Stimulated activated memory B cell treated with anti-CD40 and anti-IgM and Interleukin-4, amounts not matched to agents 10 μg/mL and 1 μg/mL and 100 μg/mL, for 72 hours (primary cell): ENCODE results near the gene UBE2Z.
"Not testable (repeated sequence)": the region's sequence is repeated elsewhere in the genome, so short reads cannot be mapped to it uniquely, and the experiment has no call there.

ENCODE experiments used
- ATAC-seq: fragments of 150-1000 bp; cut with Tn5 transposase; 2 replicates; pipeline ENCODE4 v1.10.0; 2021
- H3K27ac Mint-ChIP-seq: one replicate; pipeline ENCODE4 v1.8.0; 2022; ENCODE audit warnings: mild to moderate bottlenecking, mixed read lengths
- H3K27me3 Mint-ChIP-seq: one replicate; pipeline ENCODE4 v1.8.0; 2022; ENCODE audit warnings: mixed read lengths
- H3K36me3 Mint-ChIP-seq: one replicate; pipeline ENCODE4 v1.8.0; 2022; ENCODE audit warnings: mixed read lengths
- H3K4me1 Mint-ChIP-seq: one replicate; pipeline ENCODE4 v1.8.0; 2022; ENCODE audit warnings: mixed read lengths
- H3K4me3 Mint-ChIP-seq: one replicate; pipeline ENCODE4 v1.8.0; 2022; ENCODE audit warnings: mild to moderate bottlenecking, moderate library complexity, mixed read lengths
- H3K9me3 Mint-ChIP-seq: one replicate; pipeline ENCODE4 v1.8.0; 2022; ENCODE audit warnings: mixed read lengths

Gene UBE2Z

DNA sequence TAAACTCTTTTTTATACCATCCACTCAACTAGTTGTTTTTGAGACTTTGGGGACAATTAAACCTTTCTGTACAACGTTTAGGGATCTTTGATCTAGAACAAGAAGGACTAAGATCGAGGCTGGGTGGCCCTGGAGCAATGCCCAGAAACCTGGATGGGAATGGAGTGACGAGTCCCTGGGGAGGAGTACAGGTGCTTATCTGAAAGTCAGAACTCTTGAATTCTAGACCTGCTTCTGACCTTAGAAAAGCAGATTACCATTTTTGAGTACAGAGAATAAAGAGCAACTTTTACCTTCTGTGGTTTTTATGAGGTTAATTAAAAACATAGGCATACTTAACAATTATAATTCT is 17.8 kb downstream of the UBE2Z start:
- Mint-ChIP-seq H3K27me3 (no peaks in the 10 kb centered on the region), H3K4me3 (no peak overlapping the region), H3K9me3 (no peaks in the 10 kb centered on the region), H3K36me3 (peaks cover 58% of the 10 kb centered on the region), H3K27ac (peak overlapping the region; percentile 38), H3K4me1 (peaks cover 29% of the 10 kb centered on the region)
- ATAC-seq, result no peak

DNA sequence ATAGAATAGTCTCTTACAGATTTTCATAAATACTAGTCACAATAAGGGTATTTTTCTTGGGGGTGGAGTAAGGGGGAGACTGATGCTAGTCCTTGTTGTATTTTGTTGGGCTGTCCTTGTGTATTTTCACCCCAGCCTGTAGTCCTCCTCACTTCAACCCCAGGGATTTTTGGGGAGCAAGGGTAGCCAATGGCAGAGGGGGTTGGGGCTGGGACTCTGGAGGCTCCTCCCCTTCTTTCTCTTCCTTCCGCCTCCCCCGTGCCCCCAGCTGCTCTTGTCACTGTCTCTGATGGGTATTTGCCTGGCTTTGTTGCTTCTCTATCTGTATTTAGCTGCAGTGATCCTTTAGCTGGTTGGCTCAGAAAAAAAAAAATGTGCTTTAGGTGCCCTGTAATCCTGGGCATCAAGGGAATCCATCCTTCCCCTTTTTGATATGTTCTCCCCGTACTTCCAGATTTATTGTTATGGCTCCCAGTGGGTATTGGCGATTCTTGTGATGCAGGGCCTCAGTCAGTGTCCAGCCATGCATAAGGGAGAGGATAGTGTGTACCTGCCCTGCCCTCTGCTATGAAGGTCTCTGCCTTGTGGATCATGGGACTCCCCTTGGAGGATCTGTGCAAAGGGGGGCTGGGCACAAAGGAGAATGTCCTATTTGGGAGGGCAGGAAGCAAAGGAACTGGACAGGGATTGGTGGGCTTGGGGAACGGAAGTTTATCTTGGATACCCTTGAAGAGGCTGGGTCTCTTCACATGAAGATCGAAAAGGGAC is 20.0 kb downstream of the UBE2Z start:
- Mint-ChIP-seq H3K9me3 (no peaks in the 10 kb centered on the region), H3K4me1 (peaks cover 21% of the 10 kb centered on the region), H3K27ac (peak overlapping the region; percentile 46), H3K36me3 (peaks cover 60% of the 10 kb centered on the region), H3K4me3 (no peak overlapping the region), H3K27me3 (no peaks in the 10 kb centered on the region)
- ATAC-seq, result no peak

DNA sequence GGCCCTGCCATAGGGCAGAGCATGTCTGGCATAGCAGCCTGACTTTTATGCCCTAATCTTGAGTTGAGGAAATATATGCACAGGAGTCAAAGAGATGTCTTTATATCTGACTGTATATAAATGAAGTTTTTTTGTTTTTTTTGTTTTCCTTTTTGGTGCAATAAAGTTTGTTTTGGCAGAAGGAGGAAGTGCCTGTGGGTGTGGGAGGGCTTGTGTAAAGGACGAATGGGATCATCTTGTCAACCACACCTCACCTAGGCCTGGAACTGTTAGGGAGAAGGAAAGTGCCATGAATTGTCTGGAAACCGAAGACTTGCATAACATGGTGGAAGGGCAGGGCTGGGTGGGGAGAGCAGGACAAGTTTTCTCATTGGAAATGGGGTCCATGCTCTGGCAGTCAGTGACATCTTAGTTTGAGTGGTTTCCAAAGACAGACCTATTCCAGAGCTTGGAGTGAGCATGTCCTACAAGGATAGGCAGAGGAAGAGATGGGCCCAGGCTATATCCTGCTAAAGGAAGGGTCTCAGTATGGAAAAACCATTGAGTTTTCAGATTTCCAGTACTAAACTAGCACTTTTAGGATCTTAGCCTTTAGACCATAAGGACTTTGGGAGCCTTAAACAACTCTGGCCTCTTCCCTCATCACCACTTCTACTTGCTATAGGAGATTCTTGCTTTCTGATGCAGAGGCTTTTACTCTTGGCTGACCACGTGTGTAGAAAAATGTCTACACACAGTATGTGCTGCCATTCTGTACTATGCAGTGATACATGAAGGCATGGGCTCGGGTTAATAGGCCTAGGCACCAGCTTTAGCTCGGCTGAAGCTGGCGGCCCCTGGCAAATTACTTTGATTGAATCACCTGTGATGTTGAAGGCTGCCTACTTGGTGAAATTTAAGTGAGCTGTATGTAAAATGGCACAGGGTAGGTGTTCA is 20.9 kb downstream of the UBE2Z start:
- Mint-ChIP-seq H3K4me1 (peaks cover 21% of the 10 kb centered on the region), H3K9me3 (no peaks in the 10 kb centered on the region), H3K27me3 (no peaks in the 10 kb centered on the region), H3K36me3 (peaks cover 66% of the 10 kb centered on the region), H3K27ac (peak overlapping the region; percentile 46), H3K4me3 (no peak overlapping the region)
- no peak for ATAC-seq

DNA sequence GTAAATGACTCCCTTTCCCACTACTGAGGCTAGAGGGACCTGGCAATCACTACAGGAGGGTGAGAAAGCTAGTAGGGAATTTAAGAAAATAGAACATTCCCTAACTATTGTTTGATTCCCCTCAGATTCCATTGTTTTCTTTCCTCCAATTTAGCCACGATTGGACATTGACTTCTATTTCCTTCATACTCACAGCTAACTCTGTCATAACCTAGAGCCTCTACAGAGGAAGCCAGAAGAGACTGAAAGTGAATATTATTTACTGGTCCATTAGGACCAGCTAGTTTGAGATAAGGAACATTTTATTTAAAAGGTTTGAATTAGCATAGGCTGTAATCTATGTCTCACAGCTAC is 21.6 kb downstream of the UBE2Z start:
- H3K4me3 Mint-ChIP-seq, result no peak overlapping the region
- H3K4me1 Mint-ChIP-seq, result peaks cover 21% of the 10 kb centered on the region
- peaks cover 70% of the 10 kb centered on the region for H3K36me3 Mint-ChIP-seq
- no peak overlapping the region for H3K27ac Mint-ChIP-seq
- no peaks in the 10 kb centered on the region for H3K9me3 Mint-ChIP-seq
- ATAC-seq, result no peak
- H3K27me3 Mint-ChIP-seq, result no peaks in the 10 kb centered on the region

DNA sequence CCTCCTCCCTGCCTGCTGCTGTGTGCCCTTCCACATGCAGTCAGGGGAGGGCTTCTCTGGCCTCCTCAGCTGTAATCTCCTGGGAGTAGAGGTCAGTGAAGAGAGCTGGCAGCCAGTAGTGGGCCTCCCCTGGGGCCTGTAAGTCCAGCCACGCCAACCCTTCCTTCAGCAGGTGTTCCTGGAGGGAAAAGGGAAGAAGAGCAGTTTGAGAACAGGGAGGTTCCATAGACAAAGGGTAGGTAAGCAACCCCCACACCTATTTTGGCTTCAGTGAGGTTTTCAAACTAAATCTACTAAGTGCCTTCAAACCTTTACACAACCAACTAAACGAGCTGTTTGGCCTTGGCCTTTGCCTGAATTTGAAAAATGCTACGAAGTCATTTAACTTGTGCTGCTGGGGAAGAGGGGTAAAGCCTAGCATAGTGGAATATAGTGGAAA is 22.2 kb downstream of the UBE2Z start:
- H3K4me1 Mint-ChIP-seq, result peaks cover 16% of the 10 kb centered on the region
- peak overlapping the region; percentile 44 for H3K27ac Mint-ChIP-seq
- no peaks in the 10 kb centered on the region for H3K27me3 Mint-ChIP-seq
- no peak for ATAC-seq
- H3K36me3 Mint-ChIP-seq, result peaks cover 68% of the 10 kb centered on the region
- H3K4me3 Mint-ChIP-seq, result no peak overlapping the region
- no peaks in the 10 kb centered on the region for H3K9me3 Mint-ChIP-seq

DNA sequence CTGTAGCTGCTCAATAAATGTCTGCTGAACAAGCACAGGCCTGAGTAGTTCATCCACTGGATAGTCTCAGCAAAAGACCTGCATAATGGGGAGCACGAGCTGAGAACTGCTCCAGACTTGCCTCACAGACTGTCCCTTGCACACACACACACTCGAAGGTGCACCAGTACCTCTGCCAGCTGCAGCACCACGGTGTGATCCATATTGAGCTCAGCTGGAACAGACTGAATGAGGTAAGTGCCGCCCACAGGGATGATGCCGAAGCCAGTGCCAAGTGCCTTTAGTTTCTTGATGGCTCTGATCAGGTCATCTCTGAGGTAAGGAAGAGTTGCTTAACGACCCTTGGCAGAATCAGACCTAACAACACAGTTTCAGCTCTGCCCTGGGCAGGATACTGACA is 24.8 kb downstream of the UBE2Z start:
- no peak for ATAC-seq
- no peaks in the 10 kb centered on the region for H3K27me3 Mint-ChIP-seq
- H3K4me1 Mint-ChIP-seq, result peaks cover 10% of the 10 kb centered on the region
- H3K4me3 Mint-ChIP-seq, result no peak overlapping the region
- no peaks in the 10 kb centered on the region for H3K9me3 Mint-ChIP-seq
- H3K36me3 Mint-ChIP-seq, result peaks cover 58% of the 10 kb centered on the region
- H3K27ac Mint-ChIP-seq, result peak overlapping the region; percentile 27

DNA sequence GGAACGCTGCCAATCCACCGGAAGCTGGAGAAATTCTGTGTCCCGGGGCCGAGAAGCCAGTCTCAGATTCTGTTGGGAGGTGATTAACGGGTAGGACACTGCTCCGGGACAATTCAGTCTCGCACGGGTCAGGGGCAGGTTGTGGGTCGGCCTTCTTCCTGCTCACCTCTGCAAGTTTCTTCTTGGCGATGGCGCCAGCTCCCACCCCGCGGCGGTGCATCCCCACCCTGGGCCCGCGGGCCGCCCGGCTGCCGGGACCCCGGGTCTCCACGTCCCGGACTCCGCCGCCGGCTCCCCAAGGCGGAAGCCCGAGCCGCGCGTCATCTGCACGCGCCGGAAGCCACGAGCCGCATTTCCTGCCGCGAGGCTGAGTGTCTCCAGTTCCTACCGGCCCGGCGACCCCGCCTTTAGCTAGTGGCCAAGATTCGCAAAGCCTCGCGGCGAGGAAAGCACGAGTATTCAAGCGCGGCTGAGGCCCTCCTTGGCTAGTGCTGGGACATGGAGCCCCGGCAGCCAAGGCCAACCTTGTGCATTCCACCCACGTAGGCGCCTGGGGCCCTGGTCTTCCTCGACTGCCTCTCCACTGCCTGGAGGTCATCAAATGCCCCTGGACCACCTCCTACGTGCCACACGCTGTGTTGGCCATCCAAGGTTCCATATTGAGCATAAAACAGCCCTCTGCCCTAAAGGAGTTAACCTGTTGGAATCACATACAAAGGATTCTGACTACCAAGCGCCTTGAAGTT is 36.5 kb downstream of the UBE2Z start, which contains the start of gene SNF8:
Gene SNF8, minus strand, starts transcription at position 328 of the 746 bp plus-strand sequence. Its CDS starts 108 bp downstream, at position 220.
- Mint-ChIP-seq H3K27ac (peak within 1 kb of the TSS; percentile 93), H3K4me3 (peak within 1 kb of the TSS; percentile 99), H3K27me3 (no peaks in the 10 kb centered on the region), H3K4me1 (peaks cover 13% of the 10 kb centered on the region), H3K9me3 (peaks cover 5% of the 10 kb centered on the region), H3K36me3 (peaks cover 10% of the 10 kb centered on the region)
- ATAC-seq, result peak; percentile 98

DNA sequence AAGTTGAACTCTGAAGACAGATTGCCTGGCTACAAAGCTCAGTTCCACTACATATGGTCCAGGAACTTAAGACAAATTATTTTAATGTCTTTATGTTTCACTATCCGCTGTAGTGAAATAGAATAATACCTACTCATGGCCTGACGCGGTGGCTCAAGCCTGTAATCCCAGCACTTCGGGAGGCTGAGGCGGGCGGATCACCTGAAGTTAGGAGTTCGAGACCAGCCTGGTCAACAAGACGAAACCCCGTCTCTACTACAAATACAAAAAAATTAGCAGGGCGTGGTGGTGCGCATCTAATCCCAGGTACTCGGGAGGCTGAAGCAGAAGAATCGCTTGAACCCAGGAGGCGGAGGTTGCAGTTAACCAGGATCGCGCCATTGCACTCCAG is 37.0 kb downstream of the UBE2Z start:
- H3K36me3 Mint-ChIP-seq, ATAC-seq, H3K9me3 Mint-ChIP-seq, H3K27me3 Mint-ChIP-seq: not testable (repeated sequence)
- Mint-ChIP-seq H3K4me3 (peak overlapping the region; percentile 99), H3K27ac (peak overlapping the region; percentile 93), H3K4me1 (peaks cover 13% of the 10 kb centered on the region)

DNA sequence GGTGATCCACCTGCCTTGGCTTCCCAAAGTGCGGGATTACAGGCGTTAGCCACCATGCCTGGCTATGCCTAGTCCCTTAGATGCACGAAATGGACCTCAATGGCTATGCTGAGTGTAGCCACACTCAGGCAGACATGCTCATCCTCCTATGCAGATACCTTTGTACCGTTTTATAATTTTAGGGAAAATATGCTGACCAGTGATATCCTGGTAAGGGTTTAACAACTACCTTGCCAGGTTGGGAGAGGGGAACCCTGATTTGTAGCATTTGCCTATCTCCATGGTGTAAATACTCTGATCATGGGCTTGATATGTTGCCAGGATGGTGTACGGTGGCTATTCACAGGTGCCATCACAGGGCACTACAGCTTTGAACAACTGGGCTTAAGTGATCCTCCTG is 43.4 kb downstream of the UBE2Z start:
- Mint-ChIP-seq H3K36me3 (no peaks in the 10 kb centered on the region), H3K9me3 (peaks cover 2% of the 10 kb centered on the region), H3K27ac (no peak overlapping the region), H3K4me3 (no peak overlapping the region), H3K27me3 (peaks cover 12% of the 10 kb centered on the region), H3K4me1 (peaks cover 12% of the 10 kb centered on the region)
- ATAC-seq, result no peak

DNA sequence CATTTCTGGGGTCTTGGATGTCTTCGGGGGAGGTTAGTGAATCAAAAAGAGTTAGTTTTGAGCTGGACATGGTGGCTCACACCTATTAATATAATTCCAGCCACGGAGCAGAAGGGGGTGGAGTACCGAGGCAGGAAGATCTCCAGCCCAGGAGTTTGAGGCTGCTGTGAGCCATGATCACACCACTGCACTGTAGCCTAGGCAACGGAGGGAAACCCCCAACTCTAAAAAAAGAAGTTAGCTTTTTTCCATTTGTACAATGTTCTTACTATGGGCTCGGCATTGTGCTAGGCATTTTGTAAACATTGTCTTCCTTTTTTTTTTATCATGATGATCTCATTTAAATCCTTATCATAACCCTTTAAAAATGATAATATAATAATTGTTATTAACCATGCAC is 44.7 kb downstream of the UBE2Z start:
- Mint-ChIP-seq H3K36me3 (no peaks in the 10 kb centered on the region), H3K27me3 (peaks cover 16% of the 10 kb centered on the region), H3K4me3 (no peak overlapping the region), H3K27ac (peak overlapping the region; percentile 52), H3K4me1 (peaks cover 12% of the 10 kb centered on the region), H3K9me3 (peaks cover under 1% of the 10 kb centered on the region)
- peak; percentile 77 for ATAC-seq

DNA sequence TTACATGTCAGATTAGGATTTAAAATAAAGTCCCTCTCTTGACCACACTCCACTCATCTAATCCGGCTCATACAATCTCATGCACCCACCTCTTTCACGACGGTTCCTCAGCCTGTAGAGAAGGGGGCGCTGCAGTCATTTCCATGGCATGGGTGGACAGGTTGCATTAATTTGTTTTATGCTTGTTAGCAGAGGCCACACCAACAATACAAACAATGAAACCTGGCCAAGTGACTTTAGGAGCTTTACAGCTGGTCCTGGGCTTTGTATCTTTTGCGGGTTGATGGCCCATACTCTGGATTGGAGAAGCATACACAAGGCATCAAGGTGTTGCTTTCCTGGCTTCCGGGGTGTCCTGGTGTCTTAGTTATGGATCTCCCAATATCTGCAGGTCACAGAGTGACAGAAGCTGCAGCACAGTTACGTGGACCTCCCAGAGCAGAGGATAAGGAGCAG is 46.1 kb downstream of the UBE2Z start:
- peaks cover 12% of the 10 kb centered on the region for H3K4me1 Mint-ChIP-seq
- no peak overlapping the region for H3K27ac Mint-ChIP-seq
- H3K27me3 Mint-ChIP-seq, result peaks cover 29% of the 10 kb centered on the region
- ATAC-seq, result no peak
- H3K9me3 Mint-ChIP-seq, result no peaks in the 10 kb centered on the region
- H3K36me3 Mint-ChIP-seq, result no peaks in the 10 kb centered on the region
- H3K4me3 Mint-ChIP-seq, result no peak overlapping the region

DNA sequence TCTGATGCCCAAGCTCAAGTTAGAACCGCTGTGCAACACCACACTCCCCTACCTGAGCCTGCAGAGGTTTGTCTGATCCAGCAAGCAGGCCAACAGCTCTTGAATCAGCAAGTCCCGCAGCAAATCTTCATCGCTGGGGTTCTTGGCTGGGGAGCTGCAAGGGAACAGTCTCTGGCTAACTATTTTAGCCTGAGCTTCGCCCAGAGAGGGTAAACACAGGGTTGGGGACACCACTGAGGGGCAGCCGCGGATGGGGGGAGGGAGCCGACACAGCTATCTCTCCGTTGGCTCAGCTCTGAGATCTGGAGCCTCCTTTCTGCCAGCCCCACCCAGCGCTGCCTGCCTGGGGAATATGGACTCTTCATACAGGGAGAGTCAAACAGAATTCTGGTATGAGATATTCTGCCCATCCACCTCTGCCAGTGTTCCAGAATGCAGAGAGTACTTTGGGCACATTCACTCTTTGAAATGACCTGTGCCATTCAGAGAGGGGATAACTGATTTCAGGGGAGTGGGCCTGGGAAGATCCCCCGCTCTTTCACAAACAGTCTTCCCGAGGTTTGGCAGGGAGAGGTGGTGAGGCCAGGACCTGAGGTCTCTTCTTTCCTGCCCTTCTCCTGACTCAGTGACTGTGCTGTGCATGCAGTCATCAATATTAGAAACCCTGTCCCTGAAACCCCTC is 52.8 kb downstream of the UBE2Z start:
- Mint-ChIP-seq H3K36me3 (no peaks in the 10 kb centered on the region), H3K9me3 (no peaks in the 10 kb centered on the region), H3K27me3 (peaks cover 56% of the 10 kb centered on the region), H3K27ac (no peak overlapping the region), H3K4me3 (no peak overlapping the region), H3K4me1 (no peaks in the 10 kb centered on the region)
- ATAC-seq, result no peak

DNA sequence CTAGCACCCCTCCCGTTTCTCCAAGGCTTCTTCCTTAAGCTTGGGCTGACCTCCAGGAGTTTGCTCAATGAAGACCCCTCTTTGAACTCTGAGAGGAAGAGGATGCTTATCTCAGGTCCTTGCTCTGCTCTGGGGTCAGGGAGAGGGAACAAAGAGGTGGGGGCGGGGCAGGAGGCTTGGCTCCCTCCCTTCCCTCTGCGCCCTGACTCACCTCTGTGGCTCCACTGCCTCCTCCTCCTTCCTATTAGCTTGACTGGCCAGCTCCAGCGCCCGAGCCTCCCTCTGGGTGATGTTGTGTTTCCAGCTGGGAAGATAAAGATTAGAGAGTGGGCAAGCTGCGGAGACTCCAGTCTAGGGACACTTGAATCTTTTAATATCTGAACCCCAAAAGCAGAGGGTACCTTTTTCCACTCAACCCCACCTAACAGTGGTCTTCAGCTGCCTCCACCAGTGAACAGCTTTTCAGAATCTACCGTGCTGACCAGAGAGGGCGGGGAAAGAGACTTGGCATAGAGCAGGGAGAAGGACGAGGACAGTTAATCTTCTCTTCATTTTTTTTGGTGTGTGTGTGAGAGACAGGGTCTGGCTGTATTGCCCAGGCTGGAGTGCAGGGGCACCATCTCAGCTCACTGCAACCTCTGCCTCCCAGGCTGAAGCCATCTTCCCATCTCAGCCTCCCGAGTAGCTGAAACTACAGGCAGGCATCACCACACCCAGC is 53.5 kb downstream of the UBE2Z start:
- H3K27me3 Mint-ChIP-seq, result peaks cover 57% of the 10 kb centered on the region
- H3K27ac Mint-ChIP-seq, result no peak overlapping the region
- no peaks in the 10 kb centered on the region for H3K36me3 Mint-ChIP-seq
- H3K9me3 Mint-ChIP-seq, result no peaks in the 10 kb centered on the region
- no peak for ATAC-seq
- no peak overlapping the region for H3K4me3 Mint-ChIP-seq
- H3K4me1 Mint-ChIP-seq, result no peaks in the 10 kb centered on the region

DNA sequence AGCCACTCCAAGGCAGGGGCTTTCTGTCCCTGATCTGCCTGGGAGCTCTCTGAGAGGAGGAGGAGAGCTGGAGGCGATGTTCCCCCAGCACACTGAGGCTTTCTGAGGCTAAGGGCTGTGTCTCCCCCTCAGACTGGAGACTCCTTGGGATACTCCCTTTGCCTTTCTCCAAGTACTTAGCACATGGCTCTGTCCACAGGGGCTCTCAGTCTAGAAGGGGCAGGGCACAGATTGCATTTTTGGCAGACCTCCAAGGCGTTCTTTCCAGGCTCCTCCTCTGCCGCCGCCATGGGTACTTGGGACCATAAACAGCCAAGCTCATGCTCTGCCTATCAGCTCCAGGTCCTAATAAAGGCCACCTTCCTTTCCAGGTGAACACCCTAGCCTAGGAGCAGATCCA is 62.0 kb downstream of the UBE2Z start:
- H3K4me3 Mint-ChIP-seq, result no peak overlapping the region
- no peaks in the 10 kb centered on the region for H3K36me3 Mint-ChIP-seq
- no peak overlapping the region for H3K27ac Mint-ChIP-seq
- no peaks in the 10 kb centered on the region for H3K9me3 Mint-ChIP-seq
- H3K27me3 Mint-ChIP-seq, result peaks cover 78% of the 10 kb centered on the region
- ATAC-seq, result no peak
- no peaks in the 10 kb centered on the region for H3K4me1 Mint-ChIP-seq
